ENCODE measurements around the gene ENPP3.

- no peak for TF ChIP-seq EZH2phosphoT487 (IDR thresholded peaks at IDR 0.05; ENCODE audit: insufficient read depth, low read depth)
- TF ChIP-seq EZH2 (IDR thresholded peaks at IDR 0.05; ENCODE audit: insufficient read depth, poor library complexity, severe bottlenecking): no peak
Measured at GRCh38 chr6:131645846-131646245, 8.7 kb downstream of the ENPP3 start.

Measured in GM23248 (cell line).